ENCODE results near the gene CCSER1. TPM values are rescaled to one million over a fixed set of nuclear protein-coding genes. Genes with fewer than 3 reads are reported as not detected.

Gene CCSER1
- total and polyA plus RNA-seq, 2 of the 8 experiments (the other 6 are each of a cell fraction or from before 2014, with no cell fraction given), result 0.26 to 0.84 TPM

- WGBS, 2 experiments (ENCODE audit: extremely low coverage in 1 of 2, insufficient coverage in 1 of 2, insufficient read length in 1 of 2, insufficient replicate concordance in 2 of 2, low coverage in 1 of 2, low lambda C conversion rate in 2 of 2, missing lambda C conversion rate in 1 of 2), result 57% methylated on average over 4 of the region's 4 CpGs; no CpG with 5 or more reads in 1 of the 2 experiments
- Histone ChIP-seq H3K23me2 (ENCODE audit: low read depth, low read length) (no peaks in the 10 kb centered on the region), H3K4ac (replicated peaks; ENCODE audit: insufficient read length, low read depth, low read length) (no peak overlapping the region), H3K79me2 (ENCODE audit: control insufficient read depth in 1 of 2, insufficient read depth in 2 of 2, low read length in 2 of 2) (no peaks in the 10 kb centered on the region), H3K79me1 (ENCODE audit: low read depth, low read length) (no peaks in the 10 kb centered on the region), H3K18ac (ENCODE audit: extremely low read depth, low read length) (no peak overlapping the region), H3K9ac (replicated peaks in 1 of 4; ENCODE audit: extremely low read depth in 1 of 4, low read depth in 3 of 4, low read length in 3 of 4) (no peak overlapping the region), H3K4me1 (replicated peaks in 1 of 4; ENCODE audit: control insufficient read depth in 3 of 4, insufficient read depth in 4 of 4, low read length in 3 of 4) (peaks cover 0 to 5% (median 3%) of the 10 kb centered on the region in 4 experiments; a peak in 3 of 7 replicates), H2BK12ac (ENCODE audit: low read depth, low read length) (no peak overlapping the region), H2AFZ (ENCODE audit: low read length) (no peak overlapping the region), H3K9me3 (ENCODE audit: insufficient read depth in 2 of 2, low read depth in 1 of 2, low read length in 1 of 2) (no peaks in the 10 kb centered on the region), H2BK120ac (replicated peaks; ENCODE audit: low read depth, low read length) (no peak overlapping the region), H4K8ac (ENCODE audit: extremely low read depth, insufficient read depth, low read length) (no peak overlapping the region), H3K56ac (replicated peaks; ENCODE audit: insufficient read length, low read depth, low read length) (no peak overlapping the region), H4K5ac (ENCODE audit: insufficient read length, low read depth, low read length) (no peak overlapping the region), H2AK5ac (ENCODE audit: low read depth, low read length) (no peak overlapping the region), H3K27ac (ENCODE audit: low read depth, low read length) (no peak overlapping the region), H3K23ac (ENCODE audit: insufficient read length) (no peak overlapping the region), H4K20me1 (replicated peaks in 1 of 2; ENCODE audit: control insufficient read depth in 1 of 2, insufficient read depth in 2 of 2, low read length in 2 of 2) (no peaks in the 10 kb centered on the region), H2BK15ac (ENCODE audit: low read length) (no peak overlapping the region), H3K14ac (ENCODE audit: insufficient read length) (no peak overlapping the region), H4K91ac (replicated peaks; ENCODE audit: insufficient read length, low read length) (no peak overlapping the region), H3K4me2 (ENCODE audit: insufficient read depth in 1 of 2, low read depth in 2 of 2, low read length in 2 of 2) (no peak overlapping the region), H2BK20ac (ENCODE audit: low read length) (no peak overlapping the region), H2BK5ac (ENCODE audit: low read depth, low read length) (no peak overlapping the region), H3K27me3 (replicated peaks in 1 of 4; ENCODE audit: control insufficient read depth in 3 of 4, extremely low read depth in 1 of 4, insufficient read depth in 3 of 4, low read length in 3 of 4) (no peaks in the 10 kb centered on the region), H3K36me3 (ENCODE audit: control insufficient read depth in 2 of 4, insufficient read depth in 4 of 4, low read length in 3 of 4) (no peaks in the 10 kb centered on the region), H3K4me3 (ENCODE audit: extremely low read depth in 1 of 4, insufficient read depth in 2 of 4, low read depth in 3 of 4, low read length in 4 of 4) (no peak overlapping the region)
- CTCF ChIA-PET (ENCODE audit: partially characterized antibody), result interaction anchor here (1.1 to 3.0 kb wide), 3 partner anchors 12 to 121 kb away, joined by 3 to 13 read pairs (median 4); no protein-coding TSS in a partner anchor
- FAIRE-seq (no peak), DNase-seq (ENCODE audit: low read depth in 1 of 2, low spot score in 2 of 2) (no peak)
- POLR2A ChIA-PET (ENCODE audit: partially characterized antibody), result interaction anchor here (1.6 kb wide), 1 partner anchor 10 kb away, joined by 4 read pairs; no protein-coding TSS in a partner anchor
- no peak for TF ChIP-seq CTBP2 (IDR thresholded peaks at IDR 0.05; ENCODE audit: borderline replicate concordance, insufficient read depth, insufficient read length, low read length)
- TF ChIP-seq, protein P1, sequence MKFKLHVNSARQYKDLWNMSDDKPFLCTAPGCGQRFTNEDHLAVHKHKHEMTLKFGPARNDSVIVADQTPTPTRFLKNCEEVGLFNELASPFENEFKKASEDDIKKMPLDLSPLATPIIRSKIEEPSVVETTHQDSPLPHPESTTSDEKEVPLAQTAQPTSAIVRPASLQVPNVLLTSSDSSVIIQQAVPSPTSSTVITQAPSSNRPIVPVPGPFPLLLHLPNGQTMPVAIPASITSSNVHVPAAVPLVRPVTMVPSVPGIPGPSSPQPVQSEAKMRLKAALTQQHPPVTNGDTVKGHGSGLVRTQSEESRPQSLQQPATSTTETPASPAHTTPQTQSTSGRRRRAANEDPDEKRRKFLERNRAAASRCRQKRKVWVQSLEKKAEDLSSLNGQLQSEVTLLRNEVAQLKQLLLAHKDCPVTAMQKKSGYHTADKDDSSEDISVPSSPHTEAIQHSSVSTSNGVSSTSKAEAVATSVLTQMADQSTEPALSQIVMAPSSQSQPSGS (IDR thresholded peaks at IDR 0.05; ENCODE audit: low read length), result no peak
- TF ChIP-seq, protein P2, sequence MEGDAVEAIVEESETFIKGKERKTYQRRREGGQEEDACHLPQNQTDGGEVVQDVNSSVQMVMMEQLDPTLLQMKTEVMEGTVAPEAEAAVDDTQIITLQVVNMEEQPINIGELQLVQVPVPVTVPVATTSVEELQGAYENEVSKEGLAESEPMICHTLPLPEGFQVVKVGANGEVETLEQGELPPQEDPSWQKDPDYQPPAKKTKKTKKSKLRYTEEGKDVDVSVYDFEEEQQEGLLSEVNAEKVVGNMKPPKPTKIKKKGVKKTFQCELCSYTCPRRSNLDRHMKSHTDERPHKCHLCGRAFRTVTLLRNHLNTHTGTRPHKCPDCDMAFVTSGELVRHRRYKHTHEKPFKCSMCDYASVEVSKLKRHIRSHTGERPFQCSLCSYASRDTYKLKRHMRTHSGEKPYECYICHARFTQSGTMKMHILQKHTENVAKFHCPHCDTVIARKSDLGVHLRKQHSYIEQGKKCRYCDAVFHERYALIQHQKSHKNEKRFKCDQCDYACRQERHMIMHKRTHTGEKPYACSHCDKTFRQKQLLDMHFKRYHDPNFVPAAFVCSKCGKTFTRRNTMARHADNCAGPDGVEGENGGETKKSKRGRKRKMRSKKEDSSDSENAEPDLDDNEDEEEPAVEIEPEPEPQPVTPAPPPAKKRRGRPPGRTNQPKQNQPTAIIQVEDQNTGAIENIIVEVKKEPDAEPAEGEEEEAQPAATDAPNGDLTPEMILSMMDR (IDR thresholded peaks at IDR 0.05; ENCODE audit: control extremely low read depth in 1 of 3, insufficient read depth in 1 of 3, low read depth in 1 of 3, low read length in 3 of 3), result no peak
- TF ChIP-seq TAF7 (optimal IDR thresholded peaks at IDR 0.05; ENCODE audit: borderline replicate concordance, low read depth, low read length), result no peak
- TF ChIP-seq POLR2A (IDR thresholded peaks at IDR 0.05; ENCODE audit: control extremely low read depth in 1 of 2, low read depth in 2 of 2, low read length in 2 of 2), result no peak
- TF ChIP-seq BRCA1 (IDR thresholded peaks at IDR 0.05; ENCODE audit: low read depth, low read length), result no peak
- no peak for TF ChIP-seq NRF1 (IDR thresholded peaks at IDR 0.05; ENCODE audit: low read depth, low read length)
- no peak for TF ChIP-seq YY1 (IDR thresholded peaks at IDR 0.05; ENCODE audit: low read depth, low read length)
- TF ChIP-seq CREB1 (IDR thresholded peaks at IDR 0.05), result no peak
Measured at GRCh38 chr4:90118527-90119195, 8.5 kb upstream of the CCSER1 start.
